MG63 (cell line): ENCODE measurements around the gene ERMAP. TPM values are rescaled to one million over a fixed set of nuclear protein-coding genes. Genes with fewer than 3 reads are reported as not detected.

Experiments used
- DNase-seq: peaks from one replicate; pipeline ENCODE4 v3.0.0-alpha.2; 2020
- H3K27me3 ChIP-seq: fragments of 250-450 bp; sonication (Bioruptor Pico); 2 replicates; pipeline ENCODE4 v1.5.1; 2020; ENCODE audit warnings: mild to moderate bottlenecking, moderate library complexity
- H3K36me3 ChIP-seq: fragments of 250-450 bp; sonication (Bioruptor Pico); 2 replicates; pipeline ENCODE4 v1.5.1; 2020; ENCODE audit warnings: mild to moderate bottlenecking, moderate library complexity
- H3K4me3 ChIP-seq: fragments of 250-450 bp; sonication (Bioruptor Pico); 2 replicates; pipeline ENCODE4 v1.5.1; 2020; ENCODE audit warnings: mild to moderate bottlenecking, moderate library complexity
- H3K9me3 ChIP-seq: fragments of 250-450 bp; sonication (Bioruptor Pico); 2 replicates; pipeline ENCODE4 v1.5.1; 2020; ENCODE audit warnings: mild to moderate bottlenecking, moderate library complexity
- total RNA-seq: library from RNA; depleted of rRNA; stranded (reverse); fragments of >200 nt; shearing (Covaris generic); gene quantifications from 2 replicates; pipeline ENCODE4 v1.2.3, GENCODE V29; 2014; ENCODE audit warnings: low replicate concordance; rRNA removed

ERMAP gene, protein sequence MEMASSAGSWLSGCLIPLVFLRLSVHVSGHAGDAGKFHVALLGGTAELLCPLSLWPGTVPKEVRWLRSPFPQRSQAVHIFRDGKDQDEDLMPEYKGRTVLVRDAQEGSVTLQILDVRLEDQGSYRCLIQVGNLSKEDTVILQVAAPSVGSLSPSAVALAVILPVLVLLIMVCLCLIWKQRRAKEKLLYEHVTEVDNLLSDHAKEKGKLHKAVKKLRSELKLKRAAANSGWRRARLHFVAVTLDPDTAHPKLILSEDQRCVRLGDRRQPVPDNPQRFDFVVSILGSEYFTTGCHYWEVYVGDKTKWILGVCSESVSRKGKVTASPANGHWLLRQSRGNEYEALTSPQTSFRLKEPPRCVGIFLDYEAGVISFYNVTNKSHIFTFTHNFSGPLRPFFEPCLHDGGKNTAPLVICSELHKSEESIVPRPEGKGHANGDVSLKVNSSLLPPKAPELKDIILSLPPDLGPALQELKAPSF
- 10.3 and 15.3 TPM in 2 replicates for total RNA-seq

- DNase-seq: peak; percentile 84
- Histone ChIP-seq H3K4me3 (peak within 1 kb of the TSS; percentile 71), H3K27me3 (no peaks in the 10 kb centered on the region), H3K9me3 (no peaks in the 10 kb centered on the region), H3K36me3 (peaks cover 3% of the 10 kb centered on the region)
Observed at GRCh38 chr1:42816585-42817439, at the start of gene ERMAP, which contains the start of gene SVBP. Gene ERMAP (plus strand): TSS chr1:42817122. CDS start chr1:42830449, 13,327 bp downstream. Gene SVBP (minus strand): TSS chr1:42817397. CDS start chr1:42816544, 853 bp downstream.

DNA sequence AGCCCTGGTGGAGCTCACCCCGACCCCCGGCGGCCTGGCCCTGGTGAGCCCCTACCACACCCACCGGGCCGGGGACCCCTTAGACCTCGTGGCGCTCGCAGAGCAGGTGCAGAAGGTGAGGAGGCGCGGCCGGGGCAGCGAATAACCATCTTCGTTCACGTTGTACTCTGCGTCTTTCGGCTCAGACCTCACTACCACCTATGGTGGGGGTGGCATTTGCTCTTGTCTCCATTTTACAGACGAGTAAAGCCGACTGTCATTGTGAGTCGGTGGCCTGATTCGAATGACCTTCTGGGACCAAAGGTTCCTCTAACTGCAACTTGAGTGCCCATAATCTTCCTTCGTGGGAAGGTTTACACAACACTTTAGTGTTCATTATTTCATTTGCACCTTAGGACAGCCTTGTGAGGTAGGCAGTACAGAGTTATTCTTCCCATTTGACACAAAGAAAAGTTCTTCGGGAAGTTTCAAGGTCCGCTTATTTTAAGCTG, 49.4 kb upstream of the ERMAP start:
- Histone ChIP-seq H3K9me3 (no peaks in the 10 kb centered on the region), H3K36me3 (peaks cover 5% of the 10 kb centered on the region; the same call in 1 of the 2 replicates), H3K27me3 (no peaks in the 10 kb centered on the region), H3K4me3 (peak overlapping the region; percentile 87)
- DNase-seq: no peak

GRCh38 chr1:42768172-42768571, 48.8 kb upstream of the ERMAP start:
- DNase-seq: no peak
- Histone ChIP-seq H3K36me3 (peaks cover 3% of the 10 kb centered on the region; the same call in 1 of the 2 replicates), H3K4me3 (peak overlapping the region; percentile 87), H3K9me3 (no peaks in the 10 kb centered on the region), H3K27me3 (no peaks in the 10 kb centered on the region)

DNA sequence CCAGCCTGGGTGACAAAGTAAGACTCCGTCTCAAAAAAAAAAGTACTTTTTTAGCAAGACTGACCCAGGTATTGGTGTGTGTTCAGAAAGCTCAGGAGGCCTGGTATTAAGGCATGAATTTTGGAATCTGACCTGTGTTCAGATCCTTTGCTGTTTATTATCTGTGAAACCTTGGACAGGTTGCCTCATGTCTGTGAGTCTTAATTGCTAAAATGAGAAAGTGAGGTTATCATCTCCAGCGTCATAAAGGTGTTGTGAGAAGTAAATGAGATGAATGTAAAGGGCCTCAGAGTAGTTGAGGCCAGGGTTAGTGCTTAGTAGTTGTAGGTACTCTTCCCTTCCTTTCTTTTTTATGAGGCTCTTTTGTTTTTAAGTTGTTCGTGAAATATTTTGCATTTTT, 47.1 kb upstream of the ERMAP start:
- no peak for DNase-seq
- no peak overlapping the region for H3K4me3 ChIP-seq
- no peaks in the 10 kb centered on the region for H3K27me3 ChIP-seq
- H3K36me3 ChIP-seq: peaks cover 11% of the 10 kb centered on the region; the same call in 1 of the 2 replicates
- no peaks in the 10 kb centered on the region for H3K9me3 ChIP-seq

- H3K4me3 ChIP-seq: no peak overlapping the region
- no peak for DNase-seq
- H3K36me3 ChIP-seq: peaks cover 26% of the 10 kb centered on the region
- H3K9me3 ChIP-seq: no peaks in the 10 kb centered on the region
- H3K27me3 ChIP-seq: no peaks in the 10 kb centered on the region
Observed at GRCh38 chr1:42773420-42773819, 43.5 kb upstream of the ERMAP start.

DNA sequence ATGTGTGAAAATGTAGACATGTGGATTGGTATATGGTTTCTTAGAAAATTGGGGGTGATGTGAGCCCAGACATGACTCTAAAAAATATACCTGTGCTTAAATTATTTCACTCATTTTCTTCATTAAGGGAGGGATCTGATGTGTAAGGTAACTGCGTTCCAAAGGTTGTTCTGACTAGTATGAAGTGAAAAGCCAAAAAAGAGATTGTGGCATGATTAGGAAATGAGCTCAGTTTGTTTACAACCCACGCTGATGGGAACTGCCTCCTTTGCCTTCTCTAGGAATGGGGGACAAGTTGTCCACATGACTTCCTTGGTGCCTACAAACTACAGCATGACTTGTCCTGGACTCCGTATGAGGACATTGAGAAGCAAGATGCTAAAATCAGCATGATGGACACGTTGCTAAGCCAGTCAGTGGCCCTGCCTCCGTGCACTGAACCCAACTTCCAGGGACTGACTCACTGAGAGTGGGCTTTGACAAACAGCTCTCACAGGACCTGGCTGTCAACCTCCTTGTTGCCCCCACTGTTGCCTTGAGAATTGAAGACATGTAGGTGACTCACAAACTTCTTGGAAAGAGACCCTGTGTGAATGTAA, 41.9 kb upstream of the ERMAP start:
- Histone ChIP-seq H3K4me3 (no peak overlapping the region), H3K27me3 (no peaks in the 10 kb centered on the region), H3K36me3 (peaks cover 26% of the 10 kb centered on the region), H3K9me3 (no peaks in the 10 kb centered on the region)
- no peak for DNase-seq

GRCh38 chr1:42776502-42776901, 40.4 kb upstream of the ERMAP start:
- Histone ChIP-seq H3K36me3 (peaks cover 27% of the 10 kb centered on the region), H3K27me3 (no peaks in the 10 kb centered on the region), H3K9me3 (no peaks in the 10 kb centered on the region), H3K4me3 (no peak overlapping the region)
- no peak for DNase-seq

- DNase-seq: no peak
- no peaks in the 10 kb centered on the region for H3K27me3 ChIP-seq
- H3K9me3 ChIP-seq: no peaks in the 10 kb centered on the region
- no peak overlapping the region for H3K4me3 ChIP-seq
- H3K36me3 ChIP-seq: peaks cover 30% of the 10 kb centered on the region
Observed at GRCh38 chr1:42777852-42778251, 39.1 kb upstream of the ERMAP start.

DNA sequence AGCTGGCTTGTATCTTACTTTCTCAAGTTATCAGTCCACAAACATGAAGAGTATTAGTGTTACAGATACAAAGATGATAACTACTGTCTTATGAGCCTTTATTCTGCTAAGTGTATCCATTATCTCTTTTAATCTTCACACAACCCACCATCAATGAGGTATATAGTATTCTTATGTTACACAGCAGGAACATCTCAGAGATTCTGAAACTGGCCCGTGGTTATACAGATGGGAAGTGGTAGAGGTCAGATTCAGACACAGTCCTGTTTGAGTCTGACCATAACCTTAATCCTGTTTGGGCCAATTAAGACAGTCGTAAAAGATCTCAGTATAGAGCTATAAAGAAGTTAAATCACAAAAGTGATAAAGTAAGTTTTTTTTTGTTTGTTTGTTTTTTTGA, 37.2 kb upstream of the ERMAP start:
- DNase-seq: no peak
- Histone ChIP-seq H3K9me3 (no peaks in the 10 kb centered on the region), H3K4me3 (no peak overlapping the region), H3K27me3 (no peaks in the 10 kb centered on the region), H3K36me3 (peaks cover 23% of the 10 kb centered on the region)

DNA sequence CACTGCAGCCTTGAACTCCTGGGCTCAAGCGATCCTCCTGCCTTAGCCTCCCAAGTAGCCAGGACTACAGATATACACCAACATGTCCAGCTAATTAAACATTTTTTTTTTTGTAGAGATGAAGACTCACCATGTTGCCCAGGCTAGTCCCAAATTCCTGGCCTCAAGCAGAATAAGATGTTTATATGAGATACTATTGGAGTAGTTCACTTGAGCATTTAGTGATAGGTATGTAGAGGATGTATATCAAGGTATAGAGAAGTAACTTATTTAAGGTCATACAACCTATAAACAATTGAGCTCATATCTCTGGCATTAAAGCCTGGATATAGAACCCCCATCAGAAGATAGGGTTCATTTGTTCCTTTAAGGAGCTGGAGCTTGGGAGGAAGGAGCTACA, 36.7 kb upstream of the ERMAP start:
- no peak overlapping the region for H3K4me3 ChIP-seq
- no peak for DNase-seq
- H3K36me3 ChIP-seq: peaks cover 19% of the 10 kb centered on the region
- no peaks in the 10 kb centered on the region for H3K9me3 ChIP-seq
- no peaks in the 10 kb centered on the region for H3K27me3 ChIP-seq

DNA sequence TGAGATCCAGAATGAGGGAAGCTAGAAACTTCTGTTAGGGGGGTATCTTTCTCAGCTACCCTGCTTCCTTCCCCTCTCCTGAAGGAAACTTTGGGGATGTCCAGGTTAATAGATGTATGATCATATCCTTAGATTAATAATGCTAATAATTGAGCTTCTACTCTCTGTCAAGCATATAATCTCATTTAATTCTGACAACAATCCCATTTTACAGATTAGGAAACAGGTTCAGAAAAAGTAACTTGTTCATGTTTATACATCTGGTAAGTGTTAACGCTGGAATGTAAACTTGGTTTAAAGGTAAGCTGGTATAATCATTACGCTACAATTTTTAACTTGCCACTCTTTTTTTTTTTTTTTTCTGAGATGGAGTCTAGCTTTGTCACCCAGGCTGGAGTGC, 33.8 kb upstream of the ERMAP start:
- DNase-seq: no peak
- no peak overlapping the region for H3K4me3 ChIP-seq
- H3K9me3 ChIP-seq: no peaks in the 10 kb centered on the region
- H3K27me3 ChIP-seq: no peaks in the 10 kb centered on the region
- peaks cover 7% of the 10 kb centered on the region; the same call in 1 of the 2 replicates for H3K36me3 ChIP-seq

DNA sequence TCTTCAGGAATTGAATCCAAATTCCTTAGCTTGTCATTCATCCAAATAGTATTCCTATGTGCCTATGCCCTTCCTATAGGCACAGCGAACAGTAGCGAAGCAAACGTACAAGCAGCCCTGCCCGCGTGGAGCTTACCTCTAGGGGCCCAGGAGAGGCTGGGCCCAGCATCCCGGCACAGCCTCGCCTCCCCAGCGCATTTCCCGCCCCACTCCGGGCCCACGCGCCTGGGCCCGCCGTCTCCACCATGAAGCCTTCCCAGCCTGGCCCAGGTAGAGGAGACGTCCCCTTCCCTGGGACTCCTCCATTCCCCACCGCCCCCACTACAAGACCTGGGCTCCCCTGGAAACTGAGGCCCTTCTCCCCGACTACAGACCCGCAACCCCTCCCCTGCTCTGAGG, 32.4 kb upstream of the ERMAP start:
- no peak overlapping the region for H3K4me3 ChIP-seq
- DNase-seq: no peak

GRCh38 chr1:42784946-42785693, 31.8 kb upstream of the ERMAP start, which contains the start of gene TMEM269:
Gene TMEM269 (plus strand): TSS chr1:42784991. CDS start chr1:42789894, 4,903 bp downstream.
- H3K36me3 ChIP-seq: peaks cover 7% of the 10 kb centered on the region; the same call in 1 of the 2 replicates
- no peak within 1 kb of the TSS for H3K4me3 ChIP-seq
- no peaks in the 10 kb centered on the region for H3K27me3 ChIP-seq
- no peaks in the 10 kb centered on the region for H3K9me3 ChIP-seq
- no peak for DNase-seq

More for the DNA sequence above, 32.4 kb upstream of the ERMAP start:
- H3K27me3 ChIP-seq: no peaks in the 10 kb centered on the region
- peaks cover 7% of the 10 kb centered on the region; the same call in 1 of the 2 replicates for H3K36me3 ChIP-seq
- no peaks in the 10 kb centered on the region for H3K9me3 ChIP-seq

DNA sequence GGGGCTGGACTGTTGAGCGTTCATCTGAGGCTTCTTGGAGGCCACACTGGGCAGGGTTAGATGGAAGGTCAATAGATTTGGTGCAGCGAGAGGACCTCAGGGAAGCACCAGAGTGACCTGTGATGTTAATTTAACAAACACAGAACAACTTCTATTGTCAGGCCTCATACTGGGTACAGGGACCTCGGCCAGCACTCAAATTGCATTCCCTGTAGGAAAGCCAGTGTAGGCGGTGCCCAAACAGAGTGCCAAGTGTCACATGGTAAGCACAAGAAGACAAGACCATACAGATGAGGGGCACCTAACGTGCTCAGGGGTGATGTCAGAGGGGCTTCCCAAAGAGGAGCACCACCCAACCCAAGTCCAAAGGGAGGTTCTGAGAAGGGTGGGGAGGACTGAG, 30.8 kb upstream of the ERMAP start:
- peaks cover 3% of the 10 kb centered on the region; the same call in 1 of the 2 replicates for H3K36me3 ChIP-seq
- H3K4me3 ChIP-seq: no peak overlapping the region
- H3K27me3 ChIP-seq: no peaks in the 10 kb centered on the region
- no peaks in the 10 kb centered on the region for H3K9me3 ChIP-seq
- no peak for DNase-seq

DNA sequence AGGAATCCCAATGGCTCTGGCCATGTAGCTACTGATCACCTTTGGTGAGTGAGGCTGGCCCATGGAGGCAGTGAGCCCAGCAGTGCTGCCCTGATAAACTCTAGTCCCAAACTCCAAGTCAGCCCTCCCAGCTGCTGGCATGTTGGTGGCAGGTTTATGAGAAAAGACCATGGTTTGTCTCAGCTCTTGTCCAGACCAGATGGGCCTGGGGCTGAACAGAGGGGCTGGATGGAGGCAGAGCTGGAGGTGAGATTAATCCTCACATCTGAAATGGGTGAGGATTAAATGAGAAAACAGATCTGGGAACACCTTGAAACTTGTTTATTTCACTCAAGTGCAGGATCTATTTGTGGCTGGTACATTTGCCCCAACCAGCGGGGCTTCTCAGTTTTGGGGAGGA, 28.9 kb upstream of the ERMAP start:
- no peak overlapping the region for H3K4me3 ChIP-seq
- no peaks in the 10 kb centered on the region for H3K27me3 ChIP-seq
- H3K36me3 ChIP-seq: no peaks in the 10 kb centered on the region
- no peak for DNase-seq
- no peaks in the 10 kb centered on the region for H3K9me3 ChIP-seq

GRCh38 chr1:42793824-42794223, 23.1 kb upstream of the ERMAP start:
- DNase-seq: no peak
- H3K36me3 ChIP-seq: no peaks in the 10 kb centered on the region
- no peaks in the 10 kb centered on the region for H3K9me3 ChIP-seq
- H3K4me3 ChIP-seq: no peak overlapping the region
- no peaks in the 10 kb centered on the region for H3K27me3 ChIP-seq
